GM21381 (cell line): Measurements from ENCODE around the gene PTDSS2.
"Not testable (repeated sequence)": the region's sequence is repeated elsewhere in the genome, so short reads cannot be mapped to it uniquely, and the experiment has no call there.

ENCODE experiments used
- ATAC-seq: cut with Tn5 transposase; IDR thresholded peaks from one replicate; pipeline ENCODE4 v1.9.1; 2021; ENCODE audit warnings: mild to moderate bottlenecking, moderate library complexity; ENCODE audit not compliant: unreplicated experiment

The PTDSS2 gene

GRCh38 chr11:449889-450808 is at the start of gene PTDSS2:
Gene PTDSS2 (plus strand): TSS chr11:450279. CDS start chr11:450456, 177 bp downstream.
- ATAC-seq = peak; percentile 75

GRCh38 chr11:401196-401595 is 48.9 kb upstream of the PTDSS2 start:
- not testable (repeated sequence) for ATAC-seq

DNA sequence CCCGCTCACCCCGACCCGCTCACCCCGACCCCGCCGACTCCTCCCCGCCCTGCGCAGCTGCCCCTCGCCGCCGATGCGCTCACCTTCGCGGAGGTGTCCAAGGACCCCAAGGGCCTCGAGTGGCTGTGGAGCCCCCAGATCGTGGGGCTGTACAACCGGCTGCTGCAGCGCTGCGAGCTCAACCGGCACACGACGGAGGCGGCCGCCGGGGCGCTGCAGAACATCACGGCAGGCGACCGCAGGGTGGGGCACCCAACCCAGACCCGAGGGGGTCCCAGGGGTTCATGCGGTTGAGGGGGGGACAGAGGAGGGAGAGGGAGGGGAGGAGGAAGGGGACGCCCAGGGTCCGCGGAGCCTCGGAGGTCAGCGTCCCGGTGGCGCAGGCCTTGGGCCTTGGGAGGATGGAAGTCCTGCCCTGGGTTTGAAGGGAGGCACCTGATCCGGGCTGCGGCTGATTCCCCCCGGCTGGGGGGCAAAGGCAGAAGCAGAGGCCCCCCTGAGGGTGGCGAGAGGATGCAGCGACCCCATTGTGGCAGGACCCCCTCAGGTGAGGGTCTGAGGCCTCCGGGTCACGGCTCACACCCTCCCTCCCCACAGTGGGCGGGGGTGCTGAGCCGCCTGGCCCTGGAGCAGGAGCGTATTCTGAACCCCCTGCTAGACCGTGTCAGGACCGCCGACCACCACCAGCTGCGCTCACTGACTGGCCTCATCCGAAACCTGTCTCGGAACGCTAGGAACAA is 46.9 kb upstream of the PTDSS2 start:
- ATAC-seq = no peak

GRCh38 chr11:403761-404431 is 46.2 kb upstream of the PTDSS2 start:
- ATAC-seq = no peak

GRCh38 chr11:404551-405264 is 45.4 kb upstream of the PTDSS2 start:
- ATAC-seq = no peak

DNA sequence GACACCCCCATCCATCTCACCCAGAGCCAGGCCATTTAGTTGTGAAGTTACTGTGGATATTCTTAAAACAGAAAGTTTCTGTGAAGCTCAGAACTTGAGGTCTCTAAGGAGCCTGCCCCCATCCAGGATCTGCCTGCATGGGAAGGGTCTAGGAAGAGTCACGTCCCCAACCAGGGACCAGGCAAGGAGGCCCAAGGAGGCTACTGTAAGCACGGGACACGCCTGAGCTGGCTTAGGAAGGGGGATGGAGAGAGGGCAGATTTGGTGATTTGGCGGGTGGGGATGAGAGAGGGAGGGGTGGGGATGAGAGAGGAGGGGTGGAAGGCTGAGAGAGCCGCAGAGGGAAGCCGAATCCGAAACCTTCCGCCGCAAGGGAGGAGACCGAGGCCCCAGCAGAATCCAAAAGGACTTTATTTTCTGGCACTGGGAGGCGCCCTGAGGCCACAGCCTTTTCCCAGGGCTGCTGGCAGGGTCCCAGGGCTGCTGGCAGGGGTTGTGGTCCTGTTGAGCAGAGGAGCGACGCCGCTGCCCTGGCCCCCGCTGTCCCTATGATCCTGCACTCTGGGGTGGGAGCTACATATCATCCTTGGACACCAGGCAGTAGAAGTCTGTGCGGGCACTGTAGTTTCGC is 44.6 kb upstream of the PTDSS2 start:
- ATAC-seq = no peak

GRCh38 chr11:405954-406795 is 43.9 kb upstream of the PTDSS2 start:
- no peak for ATAC-seq

- peak; percentile 73 for ATAC-seq
Observed at GRCh38 chr11:406796-407650, 43.1 kb upstream of the PTDSS2 start.

GRCh38 chr11:407651-408123 is 42.4 kb upstream of the PTDSS2 start:
- ATAC-seq = peak; percentile 4

DNA sequence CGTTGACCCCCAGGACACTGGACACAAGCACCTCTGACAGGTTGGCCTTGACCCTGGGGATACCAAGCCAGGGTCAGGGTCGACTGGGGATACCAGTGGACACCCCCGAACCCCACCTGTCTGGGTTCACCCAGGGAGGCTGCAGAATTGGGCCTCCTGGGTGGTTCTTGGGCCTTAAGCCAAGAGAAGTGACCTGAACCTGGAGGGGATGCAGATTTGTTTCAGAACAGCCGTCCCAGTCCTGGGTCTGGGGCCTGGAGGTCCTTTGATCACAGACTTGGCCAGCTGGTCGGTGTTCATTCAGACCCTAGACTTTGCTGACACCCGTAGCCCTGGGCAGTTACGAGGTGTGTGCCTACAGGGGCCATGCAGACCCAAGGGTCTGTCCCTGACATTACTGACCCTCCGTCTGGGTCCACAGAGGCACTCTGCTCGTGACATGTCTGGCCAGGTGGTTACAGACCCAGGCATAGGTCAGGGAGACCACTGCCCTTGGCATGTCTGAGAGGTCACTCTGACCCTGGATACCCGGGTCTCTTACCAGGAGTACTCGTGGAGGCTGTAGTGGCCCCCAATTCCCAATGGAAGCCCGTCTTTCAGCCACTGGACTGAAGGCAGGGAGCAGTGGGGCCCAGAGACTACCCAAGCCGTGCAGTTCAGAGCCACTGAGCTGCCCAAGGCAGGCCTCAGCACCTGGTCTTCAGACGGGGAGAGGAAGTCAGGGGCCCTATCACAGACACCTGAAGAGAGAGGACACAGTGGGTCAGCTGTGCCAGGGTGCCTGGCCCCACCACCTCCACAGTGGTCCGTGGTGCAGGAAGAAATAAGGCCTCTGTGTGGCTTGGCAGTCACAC is 41.7 kb upstream of the PTDSS2 start:
- no peak for ATAC-seq

- ATAC-seq = no peak
Observed at GRCh38 chr11:409008-409599, 41.0 kb upstream of the PTDSS2 start.

DNA sequence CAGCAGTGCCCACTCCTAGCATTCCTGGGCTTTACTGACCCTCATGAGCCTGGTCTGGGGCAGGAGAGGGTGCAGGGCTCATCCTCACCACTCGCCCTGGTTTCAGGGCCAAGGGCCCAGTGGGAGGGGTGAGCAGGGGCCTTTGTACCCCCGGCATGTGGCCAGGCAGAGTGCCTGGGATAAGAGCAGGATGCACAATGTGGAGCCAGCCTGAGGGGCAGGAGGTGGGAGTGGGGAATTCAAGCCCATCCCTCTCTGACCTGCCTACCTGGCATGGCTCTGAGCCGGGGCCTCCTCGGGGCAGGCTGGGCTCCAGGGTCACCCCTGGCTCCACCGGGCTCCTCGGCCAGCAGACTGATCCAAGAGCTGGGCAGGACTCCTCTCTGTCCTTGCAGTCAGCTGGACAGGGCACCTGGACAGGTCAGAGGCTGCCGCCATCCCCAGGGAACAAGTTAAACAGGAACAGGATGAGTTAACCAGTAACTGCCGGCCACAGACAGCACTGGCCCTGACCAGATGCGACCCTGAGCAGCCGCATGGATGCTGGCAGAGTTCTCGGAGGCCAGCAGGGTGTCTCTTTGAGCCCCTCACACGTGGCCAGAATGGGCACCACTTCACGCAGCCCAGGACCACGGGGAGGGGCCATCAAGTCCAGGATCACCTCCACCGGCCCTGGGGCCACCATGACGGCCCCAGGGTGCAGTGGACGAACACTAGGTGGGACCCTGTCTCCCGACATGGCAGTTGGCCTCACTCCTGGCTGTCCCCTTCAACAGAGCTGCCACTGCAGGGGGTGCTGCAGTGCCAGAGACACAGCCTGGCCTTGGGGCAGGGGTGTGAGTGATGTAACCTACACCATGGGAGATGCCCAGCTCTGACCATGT is 40.2 kb upstream of the PTDSS2 start:
- ATAC-seq = no peak

DNA sequence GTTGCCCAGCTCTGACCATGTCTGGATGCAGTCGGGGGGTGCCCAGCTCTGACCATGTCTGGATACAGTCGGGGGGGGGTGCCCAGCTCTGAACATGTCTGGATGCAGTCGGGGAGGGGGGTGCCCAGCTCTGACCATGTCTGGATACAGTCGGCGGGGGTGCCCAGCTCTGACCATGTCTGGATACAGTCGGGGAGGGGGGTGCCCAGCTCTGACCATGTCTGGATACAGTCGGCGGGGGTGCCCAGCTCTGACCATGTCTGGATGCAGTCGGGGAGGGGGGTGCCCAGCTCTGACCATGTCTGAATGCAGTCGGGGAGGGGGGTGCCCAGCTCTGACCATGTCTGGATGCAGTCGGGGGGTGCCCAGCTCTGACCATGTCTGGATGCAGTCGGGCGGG is 39.4 kb upstream of the PTDSS2 start:
- not testable (repeated sequence) for ATAC-seq

DNA sequence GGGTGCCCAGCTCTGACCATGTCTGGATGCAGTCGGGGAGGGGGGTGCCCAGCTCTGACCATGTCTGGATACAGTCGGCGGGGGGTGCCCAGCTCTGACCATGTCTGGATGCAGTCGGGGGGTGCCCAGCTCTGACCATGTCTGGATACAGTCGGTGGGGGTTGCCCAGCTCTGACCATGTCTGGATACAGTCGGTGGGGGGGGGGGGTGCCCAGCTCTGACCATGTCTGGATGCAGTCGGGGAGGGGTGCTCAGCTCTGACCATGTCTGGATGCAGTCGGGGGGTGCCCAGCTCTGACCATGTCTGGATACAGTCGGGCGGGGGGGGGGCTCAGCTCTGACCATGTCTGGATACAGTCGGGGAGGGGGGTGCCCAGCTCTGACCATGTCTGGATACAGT is 38.6 kb upstream of the PTDSS2 start:
- ATAC-seq = not testable (repeated sequence)

DNA sequence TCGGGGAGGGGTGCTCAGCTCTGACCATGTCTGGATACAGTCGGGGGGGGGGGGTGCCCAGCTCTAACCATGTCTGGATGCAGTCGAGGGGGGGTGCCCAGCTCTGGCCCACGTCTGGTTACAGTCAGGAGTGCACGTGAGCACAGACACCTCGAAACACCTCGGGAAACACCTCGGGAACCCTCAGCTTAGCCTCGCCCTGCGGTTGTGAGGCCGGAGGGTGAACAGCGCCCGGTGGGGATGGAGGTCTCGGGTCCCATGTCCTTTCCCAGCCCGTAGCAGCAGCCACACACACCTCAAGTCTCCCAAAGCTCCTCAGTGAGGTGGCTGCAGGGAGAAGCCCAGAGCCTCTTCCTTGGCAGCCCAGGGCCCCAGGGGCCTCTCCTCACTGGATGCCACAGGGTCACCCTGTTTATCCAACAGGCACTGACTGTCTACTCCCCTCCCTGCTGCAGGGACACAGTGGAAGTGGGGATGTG is 37.4 kb upstream of the PTDSS2 start:
- ATAC-seq = no peak
